ENCODE results near the gene SYCP2.

Gene SYCP2

DNA sequence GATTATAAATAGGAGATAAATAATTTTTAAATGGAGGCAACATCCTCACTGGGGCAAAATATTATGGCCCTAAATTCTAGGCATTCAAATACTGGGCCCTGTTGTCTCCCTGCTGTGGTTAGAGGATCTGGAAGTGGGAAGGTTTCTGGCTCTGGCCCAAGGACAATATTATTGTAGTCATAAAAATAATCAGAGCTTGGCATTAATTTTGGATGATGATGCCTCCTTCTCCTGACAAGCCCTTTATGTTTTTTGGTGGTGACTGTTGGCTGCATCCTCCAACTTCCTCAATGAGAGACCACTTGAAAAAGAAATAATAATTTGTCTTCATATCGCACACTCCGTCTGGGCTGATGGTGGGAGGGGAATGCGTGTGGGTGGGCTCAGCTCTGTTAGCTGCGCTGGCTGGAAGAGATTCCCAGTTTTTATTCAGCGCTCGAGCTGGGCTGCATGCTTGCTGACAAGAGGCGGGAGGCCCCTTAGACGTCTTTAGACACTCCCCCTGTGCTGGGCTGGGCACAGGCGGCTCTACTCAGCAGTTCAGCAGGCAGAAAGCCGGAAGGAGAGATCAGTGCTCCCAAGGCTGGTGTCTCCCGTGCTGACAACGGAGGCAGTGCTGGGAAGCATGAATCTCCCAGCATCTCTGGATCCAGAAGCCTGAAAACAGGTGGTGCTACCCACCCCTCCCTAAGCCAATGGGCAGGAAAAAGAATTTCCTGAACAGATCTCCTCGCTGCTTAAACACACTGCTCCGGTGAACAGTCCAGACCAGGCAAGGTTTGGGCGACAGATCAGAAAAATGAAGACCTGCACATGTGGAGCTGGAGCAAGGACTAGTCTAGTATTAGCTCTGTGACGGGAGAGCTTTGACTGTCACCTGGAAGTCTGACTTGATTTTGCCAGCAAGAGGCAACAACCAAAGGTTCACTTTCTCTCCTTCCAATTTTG lies 97.7 kb downstream of the SYCP2 start:
- DNase-seq (ENCODE audit: low spot score), result no peak

DNA sequence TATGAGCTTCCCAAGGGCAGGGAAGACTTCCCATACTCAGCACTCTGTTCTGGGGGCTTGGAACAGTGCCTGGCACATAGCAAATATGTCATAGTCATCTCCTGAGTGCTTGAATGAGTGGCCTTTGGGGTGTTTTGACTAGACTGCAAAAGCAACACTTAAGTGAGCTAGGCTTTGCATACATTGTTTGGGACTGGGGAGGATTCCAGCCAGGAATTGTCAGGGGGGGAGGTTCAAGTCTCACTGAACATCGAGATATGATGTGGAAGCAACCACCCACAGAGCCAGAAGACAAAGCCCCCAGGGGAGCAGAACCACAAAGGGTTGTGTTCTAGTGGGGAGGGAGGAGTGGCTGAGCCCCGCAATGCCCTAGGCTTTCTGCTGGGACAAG lies 98.4 kb downstream of the SYCP2 start:
- no peak for DNase-seq (ENCODE audit: low spot score)

DNA sequence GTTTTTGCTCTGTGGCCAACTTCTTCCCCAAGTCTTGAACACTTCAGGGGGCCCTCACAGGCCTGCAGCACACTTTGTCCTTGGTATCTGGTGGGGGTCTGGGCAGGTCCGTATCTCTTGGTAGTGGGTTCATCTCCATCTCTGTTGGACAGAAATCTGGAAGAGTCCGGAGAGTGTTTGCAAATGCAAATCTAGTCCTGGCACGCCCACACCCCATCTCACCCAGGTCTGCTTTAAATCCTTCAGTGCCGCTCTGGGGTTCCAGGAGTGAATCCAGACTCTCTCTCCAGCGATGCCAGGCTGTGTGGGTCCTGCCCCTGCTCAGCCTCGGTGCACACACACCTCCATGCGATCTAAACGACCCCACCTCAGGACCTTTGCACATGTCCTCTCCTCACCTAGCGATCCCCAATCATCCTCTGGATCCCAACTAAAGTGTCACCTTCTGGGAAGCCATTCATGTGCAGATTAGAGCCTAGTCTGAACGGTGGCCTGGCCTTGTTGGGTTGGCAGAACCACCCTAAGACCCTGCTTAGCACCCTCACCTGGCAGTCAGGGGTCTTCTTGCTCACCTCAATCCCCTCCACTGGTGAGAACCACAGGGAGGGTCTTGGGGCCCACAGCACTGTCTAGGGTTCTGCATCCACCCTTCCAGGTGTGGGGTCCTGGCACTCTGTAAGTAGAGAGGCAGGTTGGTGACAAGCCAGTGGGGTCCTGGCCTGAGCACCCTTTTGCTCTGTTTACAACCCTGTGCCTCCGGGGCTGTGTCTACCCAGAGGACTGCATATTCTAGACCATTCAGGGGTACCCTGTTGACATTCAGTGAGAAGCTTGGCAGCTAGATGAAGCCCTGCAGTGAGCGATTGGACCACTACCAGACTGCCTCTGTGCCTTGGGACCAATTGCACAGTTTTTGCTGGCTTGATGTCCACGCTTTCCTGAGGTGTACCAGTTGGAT lies 100.8 kb downstream of the SYCP2 start:
- no peak for DNase-seq (ENCODE audit: low spot score)

DNA sequence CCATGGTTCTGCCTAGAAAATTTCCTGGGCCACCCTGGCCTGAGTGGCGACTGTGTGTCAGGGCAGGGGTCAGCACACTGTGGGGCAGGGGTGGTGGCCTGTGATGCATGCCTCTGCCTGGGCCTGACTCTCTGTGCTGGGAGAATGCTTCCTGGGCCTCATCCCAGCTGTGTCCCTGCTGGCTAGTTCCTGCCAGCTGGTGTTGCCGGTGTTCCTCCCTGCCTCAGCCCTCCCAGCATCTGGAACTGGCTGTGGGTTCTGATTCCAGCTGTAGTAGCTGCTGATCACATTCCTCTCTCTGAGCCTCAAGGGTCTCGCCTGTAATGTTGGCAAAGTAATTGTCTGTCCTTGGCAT lies 101.5 kb downstream of the SYCP2 start:
- no peak for DNase-seq (ENCODE audit: low spot score)

DNA sequence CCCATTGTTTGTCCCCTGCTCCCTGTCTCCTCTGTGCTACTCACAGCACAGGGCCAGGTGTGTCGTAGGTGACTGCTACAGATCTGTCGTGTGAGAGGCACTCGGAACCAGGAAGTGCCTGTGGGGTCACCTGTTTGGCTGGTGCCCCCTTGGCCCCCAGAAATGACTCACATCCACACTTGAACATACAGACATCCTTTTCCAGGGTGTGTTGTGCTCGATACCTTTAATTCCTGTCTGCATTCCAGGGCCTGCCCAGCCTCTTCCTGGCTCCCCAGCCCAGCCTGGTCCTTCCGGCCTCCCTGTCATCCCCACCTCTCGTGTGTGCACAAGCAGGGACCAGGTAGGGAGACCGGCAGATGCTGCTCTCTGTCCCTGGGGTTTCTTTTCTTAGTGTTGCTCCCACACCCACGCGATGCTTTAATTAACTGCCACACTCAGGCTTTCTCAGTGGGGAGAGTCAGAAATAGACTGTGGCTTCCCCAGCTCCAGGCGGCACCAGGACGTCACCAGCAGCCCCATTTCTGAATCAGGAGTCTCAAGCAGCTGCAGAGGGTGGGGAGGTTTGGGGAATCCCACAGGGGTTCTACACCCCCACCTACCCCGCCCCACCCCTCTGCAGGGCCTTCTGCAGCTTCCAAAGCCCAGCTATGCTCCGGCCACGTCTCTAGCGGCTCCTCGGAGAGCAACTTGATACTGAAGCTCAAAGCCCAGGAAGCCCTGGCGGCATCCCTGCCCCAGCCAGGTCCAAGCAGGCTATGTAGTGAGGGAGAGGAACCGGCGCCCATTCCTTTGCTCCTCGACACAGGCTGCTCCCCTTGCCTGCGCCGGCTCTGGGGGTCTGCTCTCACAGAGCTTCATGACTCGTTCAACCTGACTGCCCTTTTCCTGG lies 102.2 kb downstream of the SYCP2 start:
- no peak for DNase-seq (ENCODE audit: low spot score)

DNA sequence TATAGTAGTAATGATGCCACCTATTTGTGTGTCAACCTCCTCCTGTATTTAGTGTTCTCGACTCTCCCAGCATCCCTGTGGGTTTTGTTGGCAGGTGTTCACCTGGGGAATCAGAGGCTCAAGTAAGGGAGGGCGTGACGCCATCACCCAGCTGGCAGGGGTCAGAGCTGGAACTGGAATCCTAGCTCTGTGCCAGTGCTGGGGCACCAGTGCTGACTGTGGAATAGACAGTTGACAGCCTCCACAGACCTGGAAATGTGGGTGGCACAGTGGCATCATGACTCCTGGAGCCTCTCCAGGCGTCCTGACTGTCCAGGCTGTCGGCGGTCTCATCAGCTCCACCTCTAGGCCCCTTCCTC lies 102.8 kb downstream of the SYCP2 start:
- DNase-seq (ENCODE audit: low spot score), result no peak

DNA sequence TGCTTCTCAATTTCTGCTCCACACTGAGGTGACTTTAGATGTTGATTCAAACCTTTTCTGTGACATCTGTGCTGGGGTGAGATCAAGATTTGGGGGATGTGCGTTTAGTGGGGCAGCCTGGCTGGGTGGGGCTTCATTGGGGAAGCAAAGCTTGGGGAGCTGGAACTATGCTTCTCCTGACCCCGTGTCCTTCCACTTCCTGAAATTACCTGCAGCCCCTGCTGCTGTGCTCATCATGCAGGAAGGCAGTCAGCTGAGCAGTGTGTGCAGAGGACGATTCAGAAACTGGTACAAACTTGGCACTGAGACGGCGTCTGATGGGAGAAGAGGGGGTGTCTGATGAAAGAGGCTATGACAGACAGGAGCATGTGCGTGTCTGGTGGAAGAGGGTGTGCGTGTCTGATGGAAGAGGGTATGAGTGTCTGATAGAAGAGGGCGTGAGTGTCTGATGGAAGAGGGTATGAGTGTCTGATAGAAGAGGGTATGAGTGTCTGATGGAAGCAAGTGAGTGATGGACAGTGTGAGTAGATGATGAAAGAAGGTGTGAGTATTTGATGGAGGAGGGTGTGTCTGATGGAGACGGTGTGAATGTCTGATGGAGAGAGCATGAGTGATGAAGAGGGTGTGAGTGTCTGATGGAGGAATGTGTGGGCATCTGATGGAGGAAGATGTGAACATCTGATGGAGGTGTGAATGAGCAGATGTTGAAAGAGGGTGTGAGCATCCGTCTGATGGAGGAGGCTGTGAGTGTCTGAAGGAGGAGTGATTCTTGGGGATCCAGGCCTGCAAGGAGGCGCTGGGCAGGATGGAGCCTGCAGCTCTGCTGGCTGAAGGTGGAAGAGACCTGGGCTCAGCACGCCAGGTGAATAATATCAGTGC lies 103.4 kb downstream of the SYCP2 start:
- DNase-seq (ENCODE audit: low spot score), result no peak

DNA sequence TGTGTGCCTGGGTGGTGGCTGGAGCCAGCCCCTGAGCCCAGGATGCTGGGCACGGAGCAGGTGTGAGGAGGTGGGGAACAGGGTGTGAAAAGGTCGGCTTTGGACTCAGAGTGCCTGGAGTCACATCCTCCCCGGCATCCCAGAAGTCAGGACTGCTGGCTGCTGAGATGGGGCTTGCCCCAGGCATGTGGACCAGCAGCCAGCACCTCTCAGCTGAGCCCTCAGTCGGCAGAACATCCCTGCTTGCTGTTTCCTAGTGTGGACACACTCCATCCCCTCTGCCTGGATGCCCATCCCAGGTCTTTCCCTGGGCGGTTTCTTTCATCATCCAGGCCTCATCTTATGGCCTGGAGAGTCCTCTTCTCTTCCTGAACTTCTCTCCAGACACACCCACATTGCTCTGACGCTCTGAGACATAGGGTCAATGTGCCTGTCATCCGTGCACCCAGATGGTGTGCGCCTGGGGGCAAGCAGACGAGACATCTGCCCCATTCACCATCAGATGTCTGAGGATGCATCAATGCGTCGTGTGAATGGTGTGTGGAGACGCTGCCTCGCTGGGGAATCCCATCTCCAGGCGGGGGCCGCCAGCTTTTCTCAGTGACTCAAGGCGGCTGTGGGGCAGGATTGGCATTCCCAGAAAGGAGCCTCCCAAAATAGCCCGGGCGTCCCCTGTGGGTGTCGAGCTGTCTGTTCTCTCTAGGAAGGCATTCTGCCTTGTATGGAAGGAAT lies 104.2 kb downstream of the SYCP2 start:
- no peak for DNase-seq (ENCODE audit: low spot score)

DNA sequence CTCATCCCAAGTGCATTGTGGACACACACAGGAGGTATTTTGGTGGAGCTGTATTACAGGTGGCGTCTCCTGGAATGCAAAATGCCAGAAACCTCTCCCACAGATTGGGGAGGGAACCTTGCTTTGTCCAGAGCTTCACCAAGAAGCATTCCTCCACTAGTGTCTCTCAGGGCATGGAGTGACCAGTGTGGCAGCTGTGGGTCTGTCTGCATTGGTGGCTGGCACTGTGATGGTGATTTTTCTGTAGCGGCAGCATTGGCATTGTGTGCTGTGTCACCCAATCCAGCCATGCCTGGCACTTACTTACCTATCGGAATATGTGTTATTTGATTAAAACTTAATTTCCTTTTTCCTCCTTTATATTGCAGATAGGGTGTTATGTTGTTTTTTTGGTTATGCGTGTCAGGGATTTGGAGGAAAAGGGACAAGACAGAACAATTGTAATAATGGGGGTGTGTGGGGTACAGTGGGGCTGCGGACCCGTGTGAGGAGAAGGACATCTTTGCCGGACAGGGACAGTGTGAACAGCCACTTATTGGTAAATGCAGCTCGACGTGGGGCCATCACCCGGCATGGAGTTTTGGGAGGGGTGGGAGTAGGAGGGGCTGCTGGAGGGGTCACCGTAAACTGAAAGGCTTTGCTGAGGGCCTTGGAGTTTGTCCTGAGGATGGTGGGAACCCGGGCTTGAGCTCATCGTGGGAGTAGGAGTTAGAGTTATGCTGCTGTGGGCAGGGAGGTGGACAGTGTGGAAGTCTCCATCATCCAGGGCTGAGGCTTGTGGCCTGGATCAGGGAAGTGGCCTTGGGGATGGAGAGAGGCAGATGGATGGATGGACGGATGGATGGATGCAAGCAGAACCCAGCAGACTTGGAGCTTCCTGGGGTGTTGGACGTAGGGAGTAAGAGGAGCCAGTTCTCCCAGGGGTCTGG lies 105.0 kb downstream of the SYCP2 start:
- no peak for DNase-seq (ENCODE audit: low spot score)

DNA sequence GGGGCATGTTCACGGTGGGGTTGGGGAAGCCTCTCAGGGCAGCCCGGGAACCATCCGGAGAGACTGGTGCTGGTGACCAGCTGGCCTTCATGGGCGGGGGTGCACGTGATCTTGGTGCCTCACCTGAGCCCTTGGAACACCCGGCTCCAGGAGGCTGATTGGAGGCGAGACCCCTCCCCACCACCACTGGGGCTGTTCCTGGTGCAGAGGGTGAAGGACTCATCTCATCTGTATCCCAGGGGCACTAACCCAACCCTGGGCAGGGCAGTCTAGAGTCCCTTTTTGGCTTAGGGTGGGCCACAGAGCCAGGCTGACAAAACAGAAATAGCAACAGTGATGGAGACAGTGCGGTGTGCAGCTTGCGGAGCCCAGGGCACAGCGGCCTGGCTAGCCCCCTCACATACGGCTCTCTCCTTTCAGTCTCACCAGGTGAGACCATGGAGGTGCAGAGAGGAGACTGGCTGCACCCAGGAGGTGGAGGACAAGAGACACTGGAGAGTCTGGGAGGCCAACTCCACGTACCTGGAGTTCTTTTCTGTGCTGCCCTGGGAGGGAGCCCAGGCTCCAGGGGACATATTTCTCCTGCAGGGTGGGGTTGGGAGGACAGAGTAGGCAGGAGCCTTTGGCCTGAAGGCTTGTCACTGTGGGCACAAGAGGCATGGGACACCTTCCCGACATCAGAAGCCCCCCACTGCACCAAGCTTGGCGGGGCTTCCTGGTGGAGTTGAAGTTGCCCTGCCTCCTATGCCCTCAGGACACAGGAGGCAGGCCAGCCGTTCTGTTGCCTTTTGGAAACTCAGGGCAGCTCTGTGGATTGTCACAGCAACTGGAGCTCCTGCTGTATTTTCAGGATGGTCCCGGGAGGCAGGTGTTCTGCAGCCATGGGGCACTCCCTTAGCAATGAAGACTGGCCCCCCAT lies 106.0 kb downstream of the SYCP2 start:
- no peak for DNase-seq (ENCODE audit: low spot score)

DNA sequence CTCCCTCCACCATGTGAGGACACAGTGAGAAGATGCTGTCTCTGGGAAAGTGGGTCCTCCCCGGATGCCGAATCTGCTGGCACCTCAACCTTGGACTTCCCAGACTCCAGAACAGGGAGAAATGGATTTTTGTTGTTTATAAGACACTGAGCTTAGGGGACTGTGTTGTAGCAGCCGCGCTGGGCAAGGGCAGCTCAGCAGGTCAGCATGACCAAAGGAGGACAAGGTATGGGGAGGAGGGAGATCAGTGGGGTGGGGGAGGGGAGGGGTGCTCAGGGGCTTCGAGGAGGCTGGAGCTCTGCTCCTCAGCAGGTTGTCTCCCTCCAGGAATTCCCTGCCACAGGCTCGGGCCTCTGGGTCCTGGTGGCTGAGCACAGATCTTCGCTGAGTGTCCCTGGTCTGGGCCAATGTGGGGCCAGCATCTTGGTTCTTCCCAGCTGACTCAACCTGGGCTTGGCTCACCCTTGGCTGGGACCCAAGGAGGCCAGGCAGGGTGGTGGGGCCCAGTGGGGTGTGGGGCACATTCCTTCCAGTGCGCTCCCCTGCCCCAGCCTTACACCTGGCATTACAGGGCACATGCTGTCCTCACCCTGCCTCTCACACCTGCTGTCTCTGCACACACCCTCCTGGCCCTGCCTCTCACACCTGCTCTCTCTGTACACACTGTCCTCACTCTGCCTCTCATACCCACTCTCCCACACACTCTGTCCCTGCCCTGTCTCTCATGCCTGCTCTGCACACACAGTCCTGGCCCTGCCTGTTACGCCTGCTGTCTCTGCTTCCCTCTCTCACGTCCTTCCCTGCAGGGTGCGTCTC lies 107.3 kb downstream of the SYCP2 start:
- no peak for DNase-seq (ENCODE audit: low spot score)

DNA sequence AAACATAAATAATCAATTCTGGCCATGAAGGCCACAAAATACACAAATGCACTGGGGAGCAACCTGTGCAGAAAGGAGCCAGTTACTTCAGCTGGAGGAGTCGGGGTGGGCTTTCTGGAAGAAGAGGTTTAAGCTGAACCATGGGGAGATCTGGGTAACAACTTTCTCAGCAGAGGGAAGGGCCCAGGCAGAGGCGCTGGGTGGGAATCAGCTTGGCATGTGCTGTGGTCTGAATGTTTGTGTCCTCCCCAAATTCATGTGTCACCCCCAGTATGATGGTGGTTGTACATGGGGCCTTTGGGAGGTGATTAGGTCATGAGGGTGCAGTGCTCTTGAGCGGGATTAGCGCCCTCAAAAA lies 107.9 kb downstream of the SYCP2 start:
- no peak for DNase-seq (ENCODE audit: low spot score)

DNA sequence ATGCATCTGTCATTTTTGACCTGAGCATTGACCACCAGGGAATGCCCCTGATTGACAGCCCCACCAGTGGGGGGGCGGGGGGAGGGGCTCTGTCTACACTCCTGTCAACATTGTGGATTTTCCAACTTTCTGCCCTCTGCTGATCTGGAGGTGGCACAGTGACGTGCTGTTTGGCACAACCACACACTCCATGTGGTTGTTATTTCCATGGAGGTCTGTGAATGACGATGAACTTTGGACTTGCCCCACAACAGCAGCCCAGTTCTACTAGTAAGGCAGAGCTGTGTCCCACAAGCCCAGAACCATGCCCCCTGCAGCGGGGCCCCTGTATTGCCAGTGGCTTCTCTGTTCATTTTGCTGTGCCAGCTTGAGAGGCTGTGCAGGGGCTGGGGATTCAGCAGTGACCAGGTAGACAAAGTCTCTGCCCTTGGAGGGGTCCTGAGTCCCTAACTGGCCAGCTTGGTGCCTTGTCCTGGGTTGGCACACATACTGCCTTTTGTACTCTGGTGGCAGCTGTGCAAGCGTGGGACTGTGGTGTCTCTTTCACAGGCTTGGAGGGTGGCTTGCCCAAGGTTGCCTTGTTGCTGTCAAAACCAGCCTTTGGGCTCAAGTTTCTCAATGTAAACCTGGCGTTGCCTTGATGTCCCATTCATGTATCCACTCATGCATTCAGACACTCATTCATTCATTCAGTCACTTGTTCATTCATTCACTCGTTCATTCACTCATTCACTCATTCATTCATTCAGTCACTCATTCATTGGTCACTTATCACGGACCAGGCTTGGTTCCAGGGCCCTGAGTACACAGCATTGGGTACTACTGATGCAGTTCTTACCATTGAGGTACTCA lies 108.5 kb downstream of the SYCP2 start:
- no peak for DNase-seq (ENCODE audit: low spot score)

DNA sequence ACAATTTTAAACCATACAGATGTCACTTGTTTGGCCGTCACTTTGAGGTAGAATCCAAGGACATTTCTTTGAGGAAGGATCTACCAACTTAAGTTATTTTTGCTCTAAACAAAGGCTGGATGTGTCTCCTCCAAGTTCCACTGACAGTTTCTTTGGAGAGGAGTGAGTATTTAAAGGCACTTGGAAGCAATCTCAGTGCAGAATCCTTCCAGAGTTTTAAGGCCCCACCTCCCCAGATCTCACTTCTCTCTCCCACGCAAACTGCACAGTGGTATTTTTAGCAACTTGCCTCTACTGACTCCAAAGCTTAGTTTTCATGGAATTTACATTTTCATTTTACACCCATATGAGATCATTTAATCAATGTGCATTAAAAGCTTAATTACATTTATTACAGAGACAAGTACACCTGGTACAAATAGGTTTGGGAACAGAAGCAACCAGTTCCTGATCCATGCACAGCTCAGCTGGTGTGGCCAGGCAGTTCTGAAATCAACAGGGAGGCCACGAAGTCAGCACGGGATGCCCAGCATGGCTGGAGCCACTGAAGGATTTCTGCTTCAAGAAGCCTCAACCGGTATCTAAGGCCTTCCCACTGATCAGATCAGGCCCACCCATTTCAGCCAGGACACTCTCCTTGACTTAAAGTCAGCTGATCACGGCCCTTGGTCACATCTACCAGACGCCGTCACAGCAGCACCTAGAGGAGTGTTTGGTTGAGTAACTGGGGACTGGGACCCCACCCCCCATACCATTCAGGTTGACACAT lies 109.8 kb downstream of the SYCP2 start:
- DNase-seq (ENCODE audit: low spot score), result no peak

DNA sequence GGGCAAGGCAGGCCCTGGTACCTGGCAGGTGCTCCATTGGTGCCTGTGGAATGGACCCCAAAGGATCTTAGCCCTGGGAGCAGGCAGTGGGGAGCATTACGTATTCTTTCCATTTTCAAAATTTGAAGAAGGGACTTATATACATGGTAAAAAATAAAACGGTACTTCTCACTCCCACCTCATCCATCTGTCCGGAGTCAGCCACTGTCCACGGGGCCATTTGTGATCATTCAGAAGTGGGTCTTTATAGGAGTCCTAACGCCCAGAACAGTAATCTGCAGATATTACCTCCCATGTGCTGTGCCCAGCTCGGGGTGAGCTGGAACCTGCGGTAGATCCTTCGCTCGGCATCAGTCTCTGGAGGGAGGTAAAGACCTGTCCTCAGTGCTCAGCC lies 110.4 kb downstream of the SYCP2 start:
- no peak for DNase-seq (ENCODE audit: low spot score)

Measured in CD4-positive, alpha-beta T cell treated with Interleukin-6 at 100 ng/mL for 8 hours (primary cell).